HG03378 (cell line): ENCODE measurements around the gene ATP5MC3.
A peak's percentile ranks its signal among the peaks of the same experiment; 100 is the strongest.

Source experiments
- ATAC-seq: cut with Tn5 transposase; IDR thresholded peaks from one replicate; pipeline ENCODE4 v1.9.1; 2021; ENCODE audit warnings: mild to moderate bottlenecking, moderate library complexity; ENCODE audit not compliant: unreplicated experiment

ATP5MC3 gene

GRCh38 chr2:175168564-175168945, 13.0 kb downstream of the ATP5MC3 start:
- peak; percentile 22 for ATAC-seq

GRCh38 chr2:175167792-175168563, 13.5 kb downstream of the ATP5MC3 start, which contains the start of gene ATF2:
Gene ATF2 (minus strand): TSS chr2:175168203. CDS start chr2:175136443, 31,760 bp downstream.
- peak; percentile 94 for ATAC-seq

- peak; percentile 5 for ATAC-seq
Observed at GRCh38 chr2:175167076-175167791, 14.3 kb downstream of the ATP5MC3 start.

GRCh38 chr2:175166216-175166824, 15.2 kb downstream of the ATP5MC3 start:
- no peak for ATAC-seq

- ATAC-seq: no peak
Observed at GRCh38 chr2:175164235-175164634, 17.3 kb downstream of the ATP5MC3 start.

- no peak for ATAC-seq
Observed at GRCh38 chr2:175158894-175159293, 22.6 kb downstream of the ATP5MC3 start.

- ATAC-seq: no peak
Observed at GRCh38 chr2:175156534-175156933, 25.0 kb downstream of the ATP5MC3 start.

GRCh38 chr2:175154661-175155082, 26.8 kb downstream of the ATP5MC3 start:
- peak; percentile 93 for ATAC-seq

- ATAC-seq: peak; percentile 69
Observed at GRCh38 chr2:175152242-175152641, 29.3 kb downstream of the ATP5MC3 start.

- no peak for ATAC-seq
Observed at GRCh38 chr2:175151791-175152190, 29.7 kb downstream of the ATP5MC3 start.

- no peak for ATAC-seq
Observed at GRCh38 chr2:175147186-175147585, 34.3 kb downstream of the ATP5MC3 start.

- ATAC-seq: no peak
Observed at GRCh38 chr2:175143678-175144077, 37.8 kb downstream of the ATP5MC3 start.

- ATAC-seq: no peak
Observed at GRCh38 chr2:175143191-175143590, 38.3 kb downstream of the ATP5MC3 start.

GRCh38 chr2:175140332-175140731, 41.2 kb downstream of the ATP5MC3 start:
- ATAC-seq: no peak

- ATAC-seq: no peak
Observed at GRCh38 chr2:175137793-175138192, 43.7 kb downstream of the ATP5MC3 start.

GRCh38 chr2:175136334-175137215, 44.9 kb downstream of the ATP5MC3 start:
- ATAC-seq: peak; percentile 66

- no peak for ATAC-seq
Observed at GRCh38 chr2:175135862-175136261, 45.6 kb downstream of the ATP5MC3 start.

GRCh38 chr2:175135177-175135576, 46.3 kb downstream of the ATP5MC3 start:
- no peak for ATAC-seq

GRCh38 chr2:175131252-175131651, 50.3 kb downstream of the ATP5MC3 start:
- ATAC-seq: no peak

GRCh38 chr2:175126661-175127060, 54.8 kb downstream of the ATP5MC3 start:
- no peak for ATAC-seq
